Gastroesophageal sphincter (tissue), 4 donors: Measurements from ENCODE around the gene MAPK8. TPM values are rescaled to one million over a fixed set of nuclear protein-coding genes. Genes with fewer than 3 reads are reported as not detected.

Experiments
- ATAC-seq: fragments of 150-250 bp; one replicate; pipeline ENCODE4 v1.9.1; 2016; ENCODE audit warnings: mild to moderate bottlenecking, moderate library complexity
- H3K27ac ChIP-seq, 4 donors: fragments of 200-600 bp; sonication (generic) in 3 of 4; 1 replicate in 3 of 4; 2 replicates in 1 of 4; pipeline ENCODE4 v1.5.1; 2016 to 2019
- H3K27me3 ChIP-seq: fragments of 200-600 bp; sonication (generic); one replicate; pipeline ENCODE4 v1.5.1; 2019
- H3K36me3 ChIP-seq, 2 donors: fragments of 200-600 bp; sonication (generic); one replicate each; pipeline ENCODE4 v1.5.1; 2019; ENCODE audit warnings: control low read depth in 1 of 2
- H3K4me1 ChIP-seq, 3 donors: fragments of 200-600 bp; sonication (generic); 1 replicate in 2 of 3; 2 replicates in 1 of 3; pipeline ENCODE4 v1.5.1; 2016 to 2019; ENCODE audit warnings: control low read depth in 2 of 3
- H3K4me3 ChIP-seq, 2 donors: fragments of 200-600 bp; sonication (generic); one replicate each; pipeline ENCODE4 v1.5.1; 2019; ENCODE audit warnings: mild to moderate bottlenecking in 1 of 2, moderate library complexity in 1 of 2
- H3K9me3 ChIP-seq, 3 donors: fragments of 200-600 bp; sonication (generic); one replicate each; pipeline ENCODE4 v1.5.1; 2017 to 2019; ENCODE audit warnings: control low read depth in 2 of 3
- CTCF ChIP-seq, 4 experiments: fragments of 200-600 bp in 2 of 4; fragments of 450-650 bp in 2 of 4; sonication (generic) in 1 of 4; IDR thresholded peaks; one replicate each; pipeline ENCODE4 v1.5.1; 2017 to 2019; ENCODE audit warnings: antibody characterized with exemption in 4 of 4, mild to moderate bottlenecking in 2 of 4, moderate library complexity in 2 of 4
- EP300 ChIP-seq: sonication (generic); formaldehyde crosslinking; IDR thresholded peaks from one replicate; pipeline ENCODE4 v1.6.1; 2017; ENCODE audit warnings: antibody characterized with exemption, mild to moderate bottlenecking
- POLR2A ChIP-seq, 2 donors: fragments of 450-650 bp; IDR thresholded peaks; one replicate each; pipeline ENCODE4 v1.6.1; 2017; ENCODE audit warnings: antibody characterized with exemption in 2 of 2, mild to moderate bottlenecking in 2 of 2, moderate library complexity in 1 of 2
- POLR2AphosphoS5 ChIP-seq: sonication (generic); formaldehyde crosslinking; IDR thresholded peaks from one replicate; pipeline ENCODE4 v1.6.1; 2017; ENCODE audit warnings: antibody characterized with exemption
- WGBS, 2 donors: methylation state at CpG; one replicate each; pipeline ENCODE4 v1.1.5; 2018; ENCODE audit warnings: low coverage in 1 of 2; 5-methylcytosine and 5-hydroxymethylcytosine counted together
- total RNA-seq, 4 donors: library from RNA; depleted of rRNA; stranded (reverse); fragments of >200 nt; gene quantifications; one replicate each; pipeline ENCODE4 v1.1.0, GENCODE V29; 2016

Gene MAPK8
- total RNA-seq, 4 donors from 2014 or later, result 35.6 to 63.7 (median 40.7) TPM

GRCh38 chr10:48442809-48443177, 136.3 kb downstream of the MAPK8 start:
- no peaks in the 10 kb centered on the region for H3K27me3 ChIP-seq
- no peaks in the 10 kb centered on the region for H3K9me3 ChIP-seq
- no peaks in the 10 kb centered on the region for H3K4me1 ChIP-seq
- TF ChIP-seq EP300, result no peak
- TF ChIP-seq POLR2AphosphoS5, result no peak
- no peak for TF ChIP-seq CTCF (IDR thresholded peaks at IDR 0.05)
- no peak for TF ChIP-seq POLR2A (IDR thresholded peaks at IDR 0.05)
- peaks cover 0 to 8% of the 10 kb centered on the region in 2 donors for H3K36me3 ChIP-seq
- no peak for ATAC-seq
- H3K27ac ChIP-seq, result no peak overlapping the region
- WGBS, 2 donors, result 43 to 89% methylated on average over 1 to 5 of the region's 5 CpGs
- no peak overlapping the region for H3K4me3 ChIP-seq

DNA sequence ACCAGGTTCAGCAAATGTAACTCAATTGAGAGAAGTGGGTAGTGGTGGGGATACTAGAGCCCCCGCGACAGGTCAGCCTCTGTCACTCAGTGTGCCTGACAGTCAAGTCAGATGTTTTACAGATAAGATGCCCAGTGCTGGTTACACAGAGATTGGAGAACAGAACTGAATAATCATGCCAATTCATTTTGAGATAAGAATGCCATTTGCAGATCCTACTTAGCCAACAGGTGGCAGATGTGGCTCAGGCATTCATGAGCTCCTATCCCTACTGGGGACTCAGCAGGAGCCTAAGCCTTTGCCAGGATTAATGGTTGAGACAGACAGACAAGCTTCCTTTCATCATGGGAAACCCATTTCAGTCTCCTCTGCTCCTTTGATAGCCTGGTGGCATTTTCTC, 137.8 kb downstream of the MAPK8 start:
- TF ChIP-seq POLR2AphosphoS5 (no peak), EP300 (no peak), CTCF (IDR thresholded peaks at IDR 0.05) (no peak), POLR2A (IDR thresholded peaks at IDR 0.05) (no peak)

DNA sequence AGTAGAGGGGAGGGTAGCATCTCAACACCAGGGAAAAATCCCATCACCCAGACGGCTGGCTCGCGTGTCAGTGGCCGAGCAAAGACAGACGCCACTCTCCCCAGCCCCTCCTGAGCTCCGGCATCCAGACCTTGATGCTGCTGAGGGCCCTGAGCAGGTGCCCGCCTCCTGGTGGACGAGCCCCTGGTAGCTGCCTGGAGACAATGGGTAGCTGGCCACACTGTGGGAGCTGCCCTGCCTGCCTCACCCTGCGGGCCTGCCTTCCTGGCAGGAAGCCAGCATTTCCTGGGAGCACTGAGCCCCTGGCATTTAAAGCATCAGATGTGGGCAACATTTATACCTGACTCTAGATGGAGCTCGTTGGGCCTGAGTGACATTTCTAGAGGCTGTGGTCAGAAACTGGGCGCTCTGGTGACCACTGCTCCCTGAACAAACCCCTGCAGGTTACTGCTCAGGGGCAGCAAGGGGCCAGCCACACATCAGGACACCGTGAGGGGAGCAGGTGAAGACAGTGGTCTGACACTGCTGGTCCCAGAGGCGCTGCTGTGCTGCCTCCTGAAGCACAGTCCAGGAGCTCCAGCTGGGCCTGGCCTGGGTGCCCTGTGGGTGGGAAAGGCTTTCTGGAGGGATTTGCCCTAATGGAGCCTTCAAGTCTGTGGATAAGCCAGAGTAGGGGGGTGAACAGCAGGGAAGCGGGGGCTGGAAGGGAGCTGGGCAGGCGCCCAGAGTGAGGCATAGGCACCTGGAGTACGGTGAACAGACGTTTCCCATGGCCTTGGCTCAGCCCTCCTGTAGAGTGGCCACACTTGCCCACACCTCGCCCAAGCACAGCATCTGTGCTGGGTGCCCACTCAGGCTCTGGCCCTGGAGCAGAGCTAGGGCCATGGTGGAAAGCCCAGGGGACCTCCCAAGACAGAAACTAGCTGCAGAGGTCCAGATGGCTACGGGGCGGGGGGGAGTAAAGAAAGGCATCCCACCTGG, 138.7 kb downstream of the MAPK8 start:
- ATAC-seq, result no peak
- peaks cover 0 to 2% of the 10 kb centered on the region in 2 donors for H3K36me3 ChIP-seq

More for the DNA sequence above, 137.8 kb downstream of the MAPK8 start:
- ATAC-seq, result no peak
- Histone ChIP-seq H3K27me3 (no peaks in the 10 kb centered on the region), H3K4me3 (no peak overlapping the region), H3K9me3 (no peaks in the 10 kb centered on the region), H3K36me3 (no peaks in the 10 kb centered on the region), H3K4me1 (no peaks in the 10 kb centered on the region), H3K27ac (no peak overlapping the region)
- 67 to 73% methylated on average over 2 of the region's 2 CpGs for WGBS, 2 donors

DNA sequence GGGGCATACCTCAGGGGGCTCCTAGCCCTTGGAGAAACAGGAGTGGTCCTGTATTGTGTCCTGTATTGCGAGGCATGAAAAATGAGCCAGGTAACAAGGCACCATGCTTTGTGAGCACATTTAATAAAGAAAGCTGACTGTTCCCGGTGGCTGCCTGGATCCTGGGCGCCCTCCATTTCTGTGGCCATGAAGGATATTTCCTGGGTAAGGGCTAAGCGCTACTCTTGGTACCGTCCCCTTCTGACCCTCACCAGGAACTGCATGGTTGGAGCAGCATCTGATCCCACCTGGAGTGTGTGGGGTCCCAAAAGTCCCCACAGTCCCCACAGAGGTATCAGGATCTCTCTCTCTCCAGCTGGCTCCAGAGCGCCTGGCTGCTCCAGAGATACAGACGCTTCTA, 139.5 kb downstream of the MAPK8 start:
- no peaks in the 10 kb centered on the region for H3K4me1 ChIP-seq
- peaks cover 0 to 10% of the 10 kb centered on the region in 2 donors for H3K36me3 ChIP-seq
- no peaks in the 10 kb centered on the region for H3K27me3 ChIP-seq
- WGBS, 2 donors, result 60% methylated on average over 4 of the region's 7 CpGs; no CpG with 5 or more reads in 1 of the 2 donors
- no peak for TF ChIP-seq CTCF (IDR thresholded peaks at IDR 0.05)
- TF ChIP-seq POLR2A (IDR thresholded peaks at IDR 0.05), result no peak
- no peak for TF ChIP-seq POLR2AphosphoS5
- no peak for TF ChIP-seq EP300
- H3K9me3 ChIP-seq, result no peaks in the 10 kb centered on the region
- H3K27ac ChIP-seq, result no peak overlapping the region
- ATAC-seq, result no peak
- no peak overlapping the region for H3K4me3 ChIP-seq

More for the DNA sequence above, 138.7 kb downstream of the MAPK8 start:
- no peak overlapping the region for H3K4me3 ChIP-seq
- H3K4me1 ChIP-seq, result no peaks in the 10 kb centered on the region
- WGBS, 2 donors, result 83 to 84% methylated on average over 3 to 5 of the region's 20 CpGs
- H3K27ac ChIP-seq, result no peak overlapping the region
- no peaks in the 10 kb centered on the region for H3K9me3 ChIP-seq
- H3K27me3 ChIP-seq, result no peaks in the 10 kb centered on the region
- TF ChIP-seq CTCF (IDR thresholded peaks at IDR 0.05), result no peak
- no peak for TF ChIP-seq EP300
- TF ChIP-seq POLR2A (IDR thresholded peaks at IDR 0.05), result no peak
- TF ChIP-seq POLR2AphosphoS5, result no peak

DNA sequence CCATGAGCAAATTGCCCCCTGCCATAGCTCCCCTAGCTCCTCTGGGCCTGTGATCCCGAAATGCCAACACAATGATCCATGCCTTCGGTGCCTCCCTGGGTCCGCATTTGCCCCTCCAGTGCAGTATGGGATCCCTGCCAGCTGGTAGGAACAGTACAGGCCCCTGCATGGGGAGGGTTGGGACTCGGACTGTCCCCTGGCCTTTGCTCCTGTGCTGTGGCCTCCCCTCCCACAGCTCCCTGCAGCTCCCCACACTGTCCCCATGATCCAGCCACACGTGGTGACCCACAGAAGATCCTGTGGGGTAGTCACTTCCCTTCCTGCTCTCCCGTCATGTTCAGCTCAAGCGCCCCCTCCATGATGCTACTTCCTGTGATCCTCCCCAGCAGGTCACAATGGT, 140.3 kb downstream of the MAPK8 start:
- no peak for TF ChIP-seq POLR2AphosphoS5
- no peak for TF ChIP-seq EP300
- TF ChIP-seq CTCF (IDR thresholded peaks at IDR 0.05), result no peak
- TF ChIP-seq POLR2A (IDR thresholded peaks at IDR 0.05), result no peak
- H3K27ac ChIP-seq, result no peak overlapping the region
- H3K4me1 ChIP-seq, result no peaks in the 10 kb centered on the region
- H3K9me3 ChIP-seq, result no peaks in the 10 kb centered on the region
- ATAC-seq, result no peak
- H3K27me3 ChIP-seq, result no peaks in the 10 kb centered on the region
- 50 to 93% methylated on average over 1 to 3 of the region's 7 CpGs for WGBS, 2 donors
- H3K4me3 ChIP-seq, result no peak overlapping the region
- H3K36me3 ChIP-seq, result peaks cover 0 to 10% of the 10 kb centered on the region in 2 donors
